NT2/D1 (cell line): Measurements from ENCODE around the gene GRB7.

Experiments used
- SUZ12 ChIP-seq: IDR thresholded peaks from 2 replicates; pipeline ENCODE4 v1.6.1; 2011; ENCODE audit not compliant: insufficient read length, insufficient read depth; ENCODE audit errors: extremely low read depth
- YY1 ChIP-seq: IDR thresholded peaks from 2 replicates; pipeline ENCODE4 v1.6.1; 2011; ENCODE audit not compliant: insufficient read length, insufficient read depth
- ZNF274 ChIP-seq: IDR thresholded peaks from 2 replicates; pipeline ENCODE4 v1.6.1; 2011; ENCODE audit warnings: mild to moderate bottlenecking, low read depth, low read length

DNA sequence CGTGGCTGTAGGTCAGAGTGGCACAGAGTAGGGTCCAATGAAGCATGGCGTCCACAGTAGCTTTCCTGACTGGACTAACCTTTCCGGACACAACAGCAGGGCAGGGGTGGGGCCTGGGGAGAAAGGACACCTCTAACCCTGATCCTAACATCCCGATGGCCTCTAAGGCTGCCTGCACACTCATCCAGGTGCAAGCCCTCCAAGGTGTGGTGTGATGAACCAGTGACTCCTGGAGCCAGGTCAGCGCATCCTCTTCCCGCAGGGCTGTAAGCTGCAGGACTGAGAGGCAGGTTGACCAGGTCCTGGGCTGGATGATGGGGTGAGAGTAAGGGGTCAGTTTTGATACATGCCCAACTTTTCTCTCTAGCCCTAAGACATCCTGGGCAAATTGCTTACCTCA is 41.0 kb upstream of the GRB7 start:
- TF ChIP-seq ZNF274 (no peak), YY1 (no peak), SUZ12 (no peak)
